Uterus (tissue), 4 donors: ENCODE results near the gene EPHA8. TPM values are rescaled to one million over a fixed set of nuclear protein-coding genes. Genes with fewer than 3 reads are reported as not detected.

Source experiments
- DNase-seq, 2 donors: peaks; one replicate each; pipeline ENCODE4 v3.0.0-alpha.2; 2019 to 2020
- H3K27ac ChIP-seq, 2 donors: fragments of 200-600 bp; sonication (generic); 1 replicate in 1 of 2; 2 replicates in 1 of 2; pipeline ENCODE4 v1.5.1; 2016 to 2018
- H3K27me3 ChIP-seq, 2 donors: fragments of 200-600 bp; sonication (generic); one replicate each; pipeline ENCODE4 v1.5.1; 2018 to 2019; ENCODE audit warnings: control low read depth in 1 of 2
- H3K36me3 ChIP-seq, 2 donors: fragments of 200-600 bp; sonication (generic); one replicate each; pipeline ENCODE4 v1.5.1; 2019; ENCODE audit warnings: control low read depth in 1 of 2
- H3K4me1 ChIP-seq, 2 donors: fragments of 200-600 bp; sonication (generic); one replicate each; pipeline ENCODE4 v1.5.1; 2018 to 2019; ENCODE audit warnings: control low read depth in 1 of 2
- H3K4me3 ChIP-seq, 2 donors: fragments of 200-600 bp; sonication (generic); 1 replicate in 1 of 2; 2 replicates in 1 of 2; pipeline ENCODE4 v1.5.1; 2018 to 2019; ENCODE audit warnings: mild to moderate bottlenecking in 1 of 2
- H3K9me3 ChIP-seq, 2 donors: fragments of 200-600 bp; sonication (generic); one replicate each; pipeline ENCODE4 v1.5.1; 2019; ENCODE audit warnings: control low read depth in 1 of 2
- CTCF ChIP-seq, 4 experiments: fragments of 200-600 bp in 2 of 4; fragments of 450-650 bp in 2 of 4; sonication (generic) in 2 of 4; IDR thresholded peaks; one replicate each; pipeline ENCODE4 v1.5.1; 2016 to 2019; ENCODE audit warnings: antibody characterized with exemption in 4 of 4, mild to moderate bottlenecking in 2 of 4, moderate library complexity in 1 of 4
- POLR2A ChIP-seq, 2 donors: fragments of 450-650 bp; IDR thresholded peaks; one replicate each; pipeline ENCODE4 v1.6.1; 2016; ENCODE audit warnings: antibody characterized with exemption in 2 of 2, mild to moderate bottlenecking in 1 of 2, moderate library complexity in 1 of 2
- intact Hi-C: fragments of 100-400 bp; cut with DNase I; formaldehyde crosslinking; loops from one replicate; pipeline ENCODE4 v1.15.1; 2023; ENCODE audit warnings: low total_unique reads
- total RNA-seq, 4 donors: library from RNA; depleted of rRNA in 3 of 4; stranded (reverse); fragments of >200 nt in 3 of 4; gene quantifications; one replicate each; pipeline versions ENCODE4 v1.1.0 to v1.2.4, GENCODE V29; 2014 to 2023
- donor health status: DM: yes; HTN: yes; CAD: no.

EPHA8 gene
- total RNA-seq, 4 donors from 2014 or later = 0.07 TPM; not detected in 3

- DNase-seq = no peak
- Histone ChIP-seq H3K27me3 (no peaks in the 10 kb centered on the region), H3K4me3 (no peak overlapping the region), H3K4me1 (no peaks in the 10 kb centered on the region), H3K27ac (no peak overlapping the region), H3K9me3 (no peaks in the 10 kb centered on the region), H3K36me3 (no peaks in the 10 kb centered on the region)
- intact Hi-C loops = no loop called here
- TF ChIP-seq CTCF (IDR thresholded peaks at IDR 0.05) = no peak
- TF ChIP-seq POLR2A (IDR thresholded peaks at IDR 0.05) = no peak
Measured at GRCh38 chr1:22608361-22608760, 45.1 kb downstream of the EPHA8 start.

GRCh38 chr1:22609291-22609690 lies 46.0 kb downstream of the EPHA8 start:
- no peak for DNase-seq
- H3K4me3 ChIP-seq = no peak overlapping the region
- TF ChIP-seq CTCF (IDR thresholded peaks at IDR 0.05) (no peak), POLR2A (IDR thresholded peaks at IDR 0.05) (no peak)
- H3K27me3 ChIP-seq = no peaks in the 10 kb centered on the region
- no peaks in the 10 kb centered on the region for H3K4me1 ChIP-seq
- H3K36me3 ChIP-seq = no peaks in the 10 kb centered on the region
- H3K9me3 ChIP-seq = no peaks in the 10 kb centered on the region
- no peak overlapping the region for H3K27ac ChIP-seq
- intact Hi-C loops = no loop called here

GRCh38 chr1:22611530-22611947 lies 48.2 kb downstream of the EPHA8 start:
- no peaks in the 10 kb centered on the region for H3K27me3 ChIP-seq
- no peaks in the 10 kb centered on the region for H3K4me1 ChIP-seq
- no peak overlapping the region for H3K4me3 ChIP-seq
- TF ChIP-seq CTCF (IDR thresholded peaks at IDR 0.05) (no peak), POLR2A (IDR thresholded peaks at IDR 0.05) (no peak)
- H3K9me3 ChIP-seq = no peaks in the 10 kb centered on the region
- H3K27ac ChIP-seq = no peak overlapping the region
- DNase-seq = peak in 1 of 2 donors; percentile 21
- intact Hi-C loops = no loop called here
- H3K36me3 ChIP-seq = no peaks in the 10 kb centered on the region

- H3K27me3 ChIP-seq = no peaks in the 10 kb centered on the region
Measured at GRCh38 chr1:22612671-22613571, 49.6 kb downstream of the EPHA8 start.

More at GRCh38 chr1:22612671-22613571, 49.6 kb downstream of the EPHA8 start:
- Histone ChIP-seq H3K36me3 (no peaks in the 10 kb centered on the region), H3K27ac (no peak overlapping the region), H3K4me1 (no peaks in the 10 kb centered on the region), H3K9me3 (no peaks in the 10 kb centered on the region), H3K4me3 (no peak overlapping the region)
- intact Hi-C loops = no loop called here
- no peak for DNase-seq
- TF ChIP-seq POLR2A (IDR thresholded peaks at IDR 0.05) (no peak), CTCF (IDR thresholded peaks at IDR 0.05) (no peak)
